ENCODE measurements around the gene TMEM233.

Gene TMEM233

DNA sequence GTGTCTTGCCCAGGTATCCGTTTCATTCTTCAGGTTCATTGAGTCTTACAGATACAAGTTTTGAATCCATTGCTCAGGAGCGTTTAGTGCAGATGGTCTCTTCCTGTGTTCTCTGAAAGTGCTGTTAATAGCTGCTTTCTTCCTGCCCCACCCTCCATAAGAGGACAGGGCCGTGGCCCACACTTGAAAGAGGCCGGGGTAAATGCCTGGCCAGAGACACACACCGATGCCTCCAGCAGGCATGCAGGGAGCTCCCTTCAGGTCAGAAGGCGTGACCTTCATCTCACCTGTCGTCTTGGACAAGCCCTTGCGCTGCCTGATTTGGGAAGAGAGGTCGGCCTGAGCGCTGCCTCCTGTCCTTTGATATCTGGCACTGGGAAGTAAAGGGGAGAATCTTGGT is 85.9 kb downstream of the TMEM233 start:
- Histone ChIP-seq H3K4me1 (ENCODE audit: control insufficient read depth, insufficient read depth, low read length) (no peaks in the 10 kb centered on the region), H3K27ac (ENCODE audit: low read depth, low read length) (no peak overlapping the region)

DNA sequence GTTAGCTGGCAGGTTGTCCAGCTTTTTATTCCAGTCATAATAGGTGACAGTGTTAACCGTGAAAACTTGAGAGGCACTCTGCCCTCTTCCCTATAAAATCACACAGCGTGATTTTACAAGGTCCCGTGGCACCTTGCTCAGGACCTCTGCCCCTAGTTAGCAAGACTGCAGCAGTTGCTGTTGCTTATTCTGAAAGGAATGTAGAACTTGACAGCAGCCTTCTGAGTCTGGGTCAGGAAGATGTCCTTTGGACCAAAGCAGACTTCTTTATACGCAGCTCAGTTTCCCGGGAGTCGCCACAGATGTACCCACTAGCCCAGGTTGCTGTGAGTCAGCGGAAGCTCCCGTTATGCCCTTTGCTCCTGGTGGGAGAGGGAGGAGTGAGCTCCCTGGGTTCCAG is 87.5 kb downstream of the TMEM233 start:
- Histone ChIP-seq H3K4me1 (ENCODE audit: control insufficient read depth, insufficient read depth, low read length) (no peaks in the 10 kb centered on the region), H3K27me3 (ENCODE audit: control insufficient read depth, insufficient read depth, low read length) (no peaks in the 10 kb centered on the region), H3K27ac (ENCODE audit: low read depth, low read length) (no peak overlapping the region), H3K9ac (ENCODE audit: low read length) (no peak overlapping the region), H3K36me3 (ENCODE audit: control insufficient read depth, insufficient read depth, low read length) (peaks cover 37% of the 10 kb centered on the region), H3K4me3 (ENCODE audit: low read length) (no peak overlapping the region)

More for the DNA sequence above, 85.9 kb downstream of the TMEM233 start:
- Histone ChIP-seq H3K4me3 (ENCODE audit: low read length) (no peak overlapping the region), H3K36me3 (ENCODE audit: control insufficient read depth, insufficient read depth, low read length) (peaks cover 50% of the 10 kb centered on the region), H3K9ac (ENCODE audit: low read length) (no peak overlapping the region), H3K27me3 (ENCODE audit: control insufficient read depth, insufficient read depth, low read length) (no peaks in the 10 kb centered on the region)

DNA sequence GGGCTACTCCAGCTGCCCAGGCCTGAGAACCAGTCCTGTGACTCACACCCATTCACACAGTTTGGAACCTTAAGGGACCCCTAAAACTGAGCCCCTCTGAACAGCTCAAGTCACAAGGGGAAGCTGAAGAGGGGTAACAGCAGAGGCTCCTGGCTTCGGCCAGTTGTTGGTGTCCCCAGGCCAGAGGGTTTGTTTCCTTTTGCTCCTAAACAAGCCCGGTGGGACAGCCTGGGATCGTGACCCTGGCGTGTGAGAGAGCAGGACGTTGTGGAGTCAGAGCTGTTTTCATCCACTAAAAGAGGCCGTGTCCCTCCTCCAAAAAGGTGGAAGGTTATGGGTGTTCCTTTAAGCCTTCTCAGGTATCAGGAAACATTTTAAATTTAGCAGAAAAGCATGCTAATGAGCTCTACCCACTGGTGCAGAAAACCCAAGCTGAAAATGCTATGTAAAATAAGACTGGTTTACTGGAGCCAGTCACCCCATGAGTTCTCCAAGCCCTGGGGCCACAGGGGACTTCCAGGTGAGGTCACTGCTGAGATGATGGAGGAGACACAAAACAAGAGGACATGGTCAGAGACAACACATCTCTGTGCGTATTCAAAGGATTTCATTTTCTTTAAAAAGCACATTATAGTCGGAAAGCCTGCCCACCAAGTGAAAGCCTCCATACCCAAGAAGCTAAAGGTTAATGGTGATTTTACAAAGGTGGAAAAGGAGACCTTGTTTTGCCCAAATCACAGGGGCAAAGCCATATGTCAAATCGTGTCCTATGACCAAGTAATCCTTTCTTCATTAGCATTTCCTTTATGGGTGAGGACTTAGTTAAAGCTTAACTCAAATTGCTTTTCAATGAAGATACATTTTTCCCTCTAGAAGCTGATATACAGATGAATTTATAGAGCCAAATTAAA is 88.4 kb downstream of the TMEM233 start:
- H3K27ac ChIP-seq (ENCODE audit: low read depth, low read length), result no peak overlapping the region
- H3K4me3 ChIP-seq (ENCODE audit: low read length), result no peak overlapping the region
- H3K27me3 ChIP-seq (ENCODE audit: control insufficient read depth, insufficient read depth, low read length), result no peaks in the 10 kb centered on the region
- H3K4me1 ChIP-seq (ENCODE audit: control insufficient read depth, insufficient read depth, low read length), result no peaks in the 10 kb centered on the region
- H3K9ac ChIP-seq (ENCODE audit: low read length), result no peak overlapping the region
- peaks cover 29% of the 10 kb centered on the region for H3K36me3 ChIP-seq (ENCODE audit: control insufficient read depth, insufficient read depth, low read length)

DNA sequence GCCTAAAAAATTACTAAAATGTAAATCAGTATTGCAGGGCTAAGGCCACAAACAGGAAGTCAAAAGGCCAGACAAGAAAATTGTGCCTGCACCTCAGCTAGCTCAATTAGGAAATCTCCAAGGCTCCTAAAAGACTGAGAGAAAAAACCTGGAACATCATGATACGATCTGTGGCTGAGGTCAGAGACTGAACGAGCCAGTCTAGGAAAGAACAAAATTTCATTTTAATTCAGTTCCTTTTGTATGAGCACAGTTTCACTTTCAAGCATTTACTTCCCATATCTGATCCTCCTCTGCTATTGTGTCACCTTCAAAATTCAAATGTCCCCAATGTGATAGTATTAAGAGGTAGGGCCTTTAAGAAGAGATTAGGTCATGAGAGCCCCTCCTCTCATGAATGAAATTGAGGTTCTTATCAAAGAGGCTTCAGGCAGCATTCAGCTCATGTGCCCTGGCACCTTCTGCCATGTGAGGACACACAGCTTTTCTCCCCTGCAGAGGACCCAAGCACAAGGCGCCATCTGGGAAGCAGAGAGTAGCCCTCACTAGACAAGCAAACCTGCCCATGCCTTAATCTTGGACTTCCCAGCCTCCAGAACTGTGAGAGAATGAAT is 89.2 kb downstream of the TMEM233 start:
- no peak overlapping the region for H3K27ac ChIP-seq (ENCODE audit: low read depth, low read length)
- no peak overlapping the region for H3K4me3 ChIP-seq (ENCODE audit: low read length)
- no peaks in the 10 kb centered on the region for H3K4me1 ChIP-seq (ENCODE audit: control insufficient read depth, insufficient read depth, low read length)
- peaks cover 23% of the 10 kb centered on the region for H3K36me3 ChIP-seq (ENCODE audit: control insufficient read depth, insufficient read depth, low read length)
- no peak overlapping the region for H3K9ac ChIP-seq (ENCODE audit: low read length)
- H3K27me3 ChIP-seq (ENCODE audit: control insufficient read depth, insufficient read depth, low read length), result no peaks in the 10 kb centered on the region

DNA sequence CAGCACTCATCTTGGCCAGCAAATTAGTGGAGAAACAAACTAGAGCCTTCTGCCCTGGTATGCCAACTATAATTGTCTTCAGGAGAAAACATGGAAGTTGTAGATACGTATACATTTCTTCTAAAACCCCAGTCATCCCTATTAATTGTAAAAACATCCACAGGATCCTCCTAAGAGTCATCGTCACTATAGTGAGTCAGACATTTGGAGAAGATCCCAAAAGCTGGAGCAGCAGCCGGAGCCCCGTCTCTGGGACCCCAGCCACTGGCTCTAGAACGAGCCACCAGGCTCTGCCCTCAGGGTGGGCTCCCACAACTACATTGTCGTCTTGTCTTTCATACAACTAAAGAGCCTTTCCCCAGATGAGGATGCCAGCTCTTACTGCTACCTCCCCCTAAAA is 89.8 kb downstream of the TMEM233 start:
- H3K4me3 ChIP-seq (ENCODE audit: low read length), result no peak overlapping the region
- peaks cover 18% of the 10 kb centered on the region for H3K36me3 ChIP-seq (ENCODE audit: control insufficient read depth, insufficient read depth, low read length)
- no peak overlapping the region for H3K27ac ChIP-seq (ENCODE audit: low read depth, low read length)
- H3K4me1 ChIP-seq (ENCODE audit: control insufficient read depth, insufficient read depth, low read length), result no peaks in the 10 kb centered on the region
- H3K9ac ChIP-seq (ENCODE audit: low read length), result no peak overlapping the region
- H3K27me3 ChIP-seq (ENCODE audit: control insufficient read depth, insufficient read depth, low read length), result no peaks in the 10 kb centered on the region

DNA sequence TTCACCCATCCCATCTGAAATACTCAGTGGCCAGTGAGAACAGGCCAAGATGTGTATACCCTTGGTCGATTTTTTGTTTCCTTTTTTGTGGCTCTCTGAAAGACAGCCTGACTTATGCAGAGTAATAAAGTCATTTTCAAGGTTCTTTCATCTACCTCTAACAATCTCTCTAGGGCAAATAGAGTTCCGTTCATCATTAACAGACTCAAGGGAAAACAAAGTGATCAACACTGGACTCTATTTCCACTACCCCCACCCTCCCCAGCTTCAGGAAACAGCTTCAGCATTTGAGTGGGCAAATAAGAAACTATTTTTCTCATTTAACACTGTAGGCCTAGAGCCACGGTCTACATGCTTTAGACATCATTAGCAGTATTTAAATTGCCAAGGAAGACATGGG is 90.2 kb downstream of the TMEM233 start:
- H3K4me3 ChIP-seq (ENCODE audit: low read length), result no peak overlapping the region
- H3K27me3 ChIP-seq (ENCODE audit: control insufficient read depth, insufficient read depth, low read length), result no peaks in the 10 kb centered on the region
- no peak overlapping the region for H3K9ac ChIP-seq (ENCODE audit: low read length)
- peaks cover 14% of the 10 kb centered on the region for H3K36me3 ChIP-seq (ENCODE audit: control insufficient read depth, insufficient read depth, low read length)
- no peak overlapping the region for H3K27ac ChIP-seq (ENCODE audit: low read depth, low read length)
- H3K4me1 ChIP-seq (ENCODE audit: control insufficient read depth, insufficient read depth, low read length), result no peaks in the 10 kb centered on the region

DNA sequence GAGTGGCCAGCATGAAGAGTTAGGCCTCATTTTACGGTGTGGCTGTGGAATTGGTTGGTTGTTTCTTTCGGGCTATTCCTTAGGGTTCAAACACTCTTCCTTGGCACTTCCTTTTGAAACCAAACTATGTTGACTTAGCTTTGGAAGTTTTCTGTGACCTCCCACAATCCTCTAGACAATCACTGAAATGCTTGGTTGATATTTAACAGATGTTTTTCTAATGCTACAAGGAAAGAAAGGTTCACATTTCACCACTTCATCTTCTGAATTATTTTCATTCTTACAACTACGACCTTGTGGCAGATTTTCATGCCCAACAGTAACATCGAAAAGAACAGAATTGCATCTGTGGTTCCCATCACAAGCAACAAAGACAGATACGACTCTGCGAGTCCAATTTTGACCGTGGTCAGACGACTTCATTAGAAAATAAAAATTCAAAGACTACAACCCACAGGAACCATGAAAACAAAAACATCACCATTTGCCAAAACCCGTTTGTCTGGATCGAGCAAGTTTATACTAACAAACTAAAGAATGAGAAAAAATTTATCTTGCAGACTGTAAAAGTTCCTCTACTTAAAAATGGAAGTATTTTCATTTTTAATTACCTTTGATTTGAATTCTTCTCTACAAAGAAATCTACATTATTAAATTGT is 91.3 kb downstream of the TMEM233 start:
- no peaks in the 10 kb centered on the region for H3K4me1 ChIP-seq (ENCODE audit: control insufficient read depth, insufficient read depth, low read length)
- H3K9ac ChIP-seq (ENCODE audit: low read length), result no peak overlapping the region
- H3K36me3 ChIP-seq (ENCODE audit: control insufficient read depth, insufficient read depth, low read length), result peaks cover 6% of the 10 kb centered on the region
- no peak overlapping the region for H3K27ac ChIP-seq (ENCODE audit: low read depth, low read length)
- H3K27me3 ChIP-seq (ENCODE audit: control insufficient read depth, insufficient read depth, low read length), result no peaks in the 10 kb centered on the region
- H3K4me3 ChIP-seq (ENCODE audit: low read length), result no peak overlapping the region

DNA sequence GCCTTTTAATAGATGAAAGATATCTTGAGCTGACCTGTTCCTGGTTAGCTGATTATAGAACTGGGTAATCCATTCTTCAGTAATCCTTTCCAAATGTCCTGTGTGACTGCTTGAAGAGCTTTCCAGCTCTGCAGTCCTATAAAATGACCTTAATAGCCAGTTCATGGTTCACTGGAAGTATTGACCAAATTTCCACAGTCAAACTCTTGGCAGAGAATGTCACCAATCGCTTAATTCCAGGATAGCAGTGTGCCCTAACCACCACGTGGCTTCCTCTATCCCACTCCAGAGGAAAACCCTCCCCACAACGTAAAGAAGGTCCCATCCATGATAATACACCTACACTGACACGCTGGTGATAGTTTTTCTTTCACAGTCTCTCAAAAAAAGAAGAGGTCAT is 91.8 kb downstream of the TMEM233 start:
- Histone ChIP-seq H3K4me3 (ENCODE audit: low read length) (no peak overlapping the region), H3K9ac (ENCODE audit: low read length) (no peak overlapping the region), H3K36me3 (ENCODE audit: control insufficient read depth, insufficient read depth, low read length) (peaks cover 3% of the 10 kb centered on the region), H3K27me3 (ENCODE audit: control insufficient read depth, insufficient read depth, low read length) (no peaks in the 10 kb centered on the region), H3K4me1 (ENCODE audit: control insufficient read depth, insufficient read depth, low read length) (no peaks in the 10 kb centered on the region), H3K27ac (ENCODE audit: low read depth, low read length) (no peak overlapping the region)

DNA sequence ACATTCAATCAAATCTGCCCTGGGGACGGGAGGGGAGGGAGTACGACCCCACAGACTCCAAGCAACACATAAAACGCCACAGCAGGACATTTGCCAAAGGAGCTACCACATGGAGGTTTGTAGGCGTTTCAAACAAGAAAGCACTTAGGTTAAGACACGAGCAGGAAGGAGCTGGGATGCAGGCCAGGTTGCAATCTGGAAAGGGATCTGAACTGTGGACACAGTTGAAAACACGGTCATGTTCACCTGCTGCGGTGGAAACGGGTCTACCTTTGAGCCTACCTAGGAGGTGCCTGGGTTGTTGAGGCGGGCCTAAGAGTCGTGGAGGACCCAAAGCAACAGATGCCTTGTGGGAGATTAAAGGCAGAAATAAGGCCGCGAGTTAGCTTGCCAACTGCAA is 92.8 kb downstream of the TMEM233 start:
- no peak overlapping the region for H3K27ac ChIP-seq (ENCODE audit: low read depth, low read length)
- H3K9ac ChIP-seq (ENCODE audit: low read length), result no peak overlapping the region

DNA sequence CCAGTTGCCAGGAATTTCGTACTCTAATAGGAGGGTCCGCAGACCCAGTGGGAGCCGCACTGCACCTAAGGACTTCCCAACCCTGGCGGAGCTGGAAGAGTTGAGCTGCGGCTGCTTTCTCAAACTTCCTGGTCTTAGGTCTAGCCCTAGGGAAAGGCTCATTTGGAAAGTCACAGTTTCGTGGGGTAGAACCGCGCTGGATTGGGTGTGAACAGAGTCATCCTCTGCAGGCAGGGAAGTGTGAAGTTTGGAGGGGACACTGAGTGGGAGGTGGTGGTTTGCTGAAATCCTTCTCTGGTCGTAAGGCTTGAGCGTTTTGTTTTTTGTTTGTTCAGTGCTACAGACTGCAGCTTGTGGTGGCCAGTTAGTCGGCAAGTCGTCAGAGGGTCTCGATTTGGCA is 93.2 kb downstream of the TMEM233 start:
- H3K4me3 ChIP-seq (ENCODE audit: low read length), result no peak overlapping the region
- H3K9ac ChIP-seq (ENCODE audit: low read length), result no peak overlapping the region
- H3K27ac ChIP-seq (ENCODE audit: low read depth, low read length), result no peak overlapping the region
- no peaks in the 10 kb centered on the region for H3K27me3 ChIP-seq (ENCODE audit: control insufficient read depth, insufficient read depth, low read length)
- H3K4me1 ChIP-seq (ENCODE audit: control insufficient read depth, insufficient read depth, low read length), result no peaks in the 10 kb centered on the region
- H3K36me3 ChIP-seq (ENCODE audit: control insufficient read depth, insufficient read depth, low read length), result no peaks in the 10 kb centered on the region

More for the DNA sequence above, 92.8 kb downstream of the TMEM233 start:
- Histone ChIP-seq H3K27me3 (ENCODE audit: control insufficient read depth, insufficient read depth, low read length) (no peaks in the 10 kb centered on the region), H3K36me3 (ENCODE audit: control insufficient read depth, insufficient read depth, low read length) (no peaks in the 10 kb centered on the region), H3K4me3 (ENCODE audit: low read length) (no peak overlapping the region), H3K4me1 (ENCODE audit: control insufficient read depth, insufficient read depth, low read length) (no peaks in the 10 kb centered on the region)

DNA sequence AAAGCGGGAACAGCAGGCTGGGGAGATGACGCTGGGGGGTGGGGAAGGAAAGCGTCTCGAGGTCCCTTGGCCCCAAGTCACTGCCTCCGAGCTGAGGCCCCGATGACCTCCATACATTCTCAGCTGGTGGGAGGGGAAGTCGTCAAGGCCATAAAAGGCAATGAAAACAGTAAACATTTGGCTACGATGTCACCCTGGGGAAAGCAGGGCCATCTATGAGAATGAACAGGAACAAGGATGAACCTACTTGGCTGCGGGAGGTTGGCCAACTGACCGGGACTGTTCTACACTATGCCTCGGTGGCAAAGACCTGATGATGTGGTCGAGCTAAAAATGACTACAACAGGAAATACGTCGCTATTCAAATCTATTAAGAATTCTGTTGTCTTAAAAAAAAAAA is 93.8 kb downstream of the TMEM233 start:
- Histone ChIP-seq H3K36me3 (ENCODE audit: control insufficient read depth, insufficient read depth, low read length) (no peaks in the 10 kb centered on the region), H3K4me3 (ENCODE audit: low read length) (no peak overlapping the region), H3K4me1 (ENCODE audit: control insufficient read depth, insufficient read depth, low read length) (no peaks in the 10 kb centered on the region), H3K27me3 (ENCODE audit: control insufficient read depth, insufficient read depth, low read length) (no peaks in the 10 kb centered on the region), H3K27ac (ENCODE audit: low read depth, low read length) (no peak overlapping the region), H3K9ac (ENCODE audit: low read length) (no peak overlapping the region)

DNA sequence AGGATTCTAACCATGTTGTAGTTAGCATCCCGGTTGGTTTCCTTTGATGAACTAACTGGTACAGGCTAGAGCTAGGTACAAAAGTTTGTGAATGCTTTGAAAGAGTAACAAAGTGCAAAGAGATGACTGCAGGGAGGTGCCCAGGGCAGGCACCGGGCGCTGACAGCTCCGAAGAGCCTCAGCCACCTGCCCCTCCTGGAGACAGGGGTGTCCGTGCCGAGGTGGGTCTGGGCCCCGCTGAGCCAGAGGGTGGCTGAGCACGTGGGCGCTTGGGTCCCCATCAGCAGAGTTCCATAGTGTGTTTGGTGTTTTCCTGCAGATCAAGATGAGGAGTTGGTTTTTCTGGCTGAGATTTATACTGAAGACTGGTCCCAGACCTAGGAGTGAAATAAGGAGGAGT is 94.3 kb downstream of the TMEM233 start:
- Histone ChIP-seq H3K27ac (ENCODE audit: low read depth, low read length) (no peak overlapping the region), H3K27me3 (ENCODE audit: control insufficient read depth, insufficient read depth, low read length) (no peaks in the 10 kb centered on the region), H3K4me1 (ENCODE audit: control insufficient read depth, insufficient read depth, low read length) (no peaks in the 10 kb centered on the region), H3K9ac (ENCODE audit: low read length) (no peak overlapping the region), H3K36me3 (ENCODE audit: control insufficient read depth, insufficient read depth, low read length) (no peaks in the 10 kb centered on the region), H3K4me3 (ENCODE audit: low read length) (no peak overlapping the region)
